Smooth muscle cell of the brain vasculature (primary cell): ENCODE measurements around the gene MRGPRD.
A peak's percentile ranks its signal among the peaks of the same experiment; 100 is the strongest.
"Not testable (repeated sequence)": the region's sequence is repeated elsewhere in the genome, so short reads cannot be mapped to it uniquely, and the experiment has no call there.

Experiments
- DNase-seq: peaks from one replicate; pipeline ENCODE4 v3.0.0-alpha.2; 2012; ENCODE audit warnings: low read depth, low spot score

MRGPRD gene

GRCh38 chr11:69005631-69006368, 25.0 kb upstream of the MRGPRD start:
- DNase-seq, result no peak

GRCh38 chr11:69005183-69005630, 24.4 kb upstream of the MRGPRD start:
- DNase-seq, result no peak

- no peak for DNase-seq
Observed at GRCh38 chr11:69004411-69005182, 23.8 kb upstream of the MRGPRD start.

- no peak for DNase-seq
Observed at GRCh38 chr11:69003866-69004367, 23.1 kb upstream of the MRGPRD start.

- DNase-seq, result no peak
Observed at GRCh38 chr11:69003301-69003865, 22.6 kb upstream of the MRGPRD start.

- DNase-seq, result no peak
Observed at GRCh38 chr11:69002570-69003231, 21.9 kb upstream of the MRGPRD start.

- no peak for DNase-seq
Observed at GRCh38 chr11:69002110-69002569, 21.4 kb upstream of the MRGPRD start.

GRCh38 chr11:69001243-69002081, 20.7 kb upstream of the MRGPRD start:
- no peak for DNase-seq

- peak; percentile 62 for DNase-seq
Observed at GRCh38 chr11:69000831-69001242, 20.1 kb upstream of the MRGPRD start.

- no peak for DNase-seq
Observed at GRCh38 chr11:69000391-69000790, 19.6 kb upstream of the MRGPRD start.

- not testable (repeated sequence) for DNase-seq
Observed at GRCh38 chr11:68999748-69000355, 19.1 kb upstream of the MRGPRD start.

GRCh38 chr11:68999093-68999747, 18.4 kb upstream of the MRGPRD start:
- DNase-seq, result no peak

GRCh38 chr11:68998390-68998911, 17.7 kb upstream of the MRGPRD start:
- no peak for DNase-seq

GRCh38 chr11:68997995-68998348, 17.2 kb upstream of the MRGPRD start:
- no peak for DNase-seq

GRCh38 chr11:68997124-68997994, 16.6 kb upstream of the MRGPRD start:
- DNase-seq, result no peak

- DNase-seq, result no peak
Observed at GRCh38 chr11:68996376-68997123, 15.8 kb upstream of the MRGPRD start.

GRCh38 chr11:68994894-68995285, 14.1 kb upstream of the MRGPRD start:
- DNase-seq, result no peak
